B cell (primary cell): ENCODE results near the gene SCN10A. TPM values are rescaled to one million over a fixed set of nuclear protein-coding genes. Genes with fewer than 3 reads are reported as not detected.

Experiments
- ATAC-seq: fragments of 200-7000 bp; cut with Tn5 transposase; one replicate; pipeline ENCODE4 v1.10.0; 2021; ENCODE audit warnings: low read depth, mild to moderate bottlenecking, moderate number of reproducible peaks, moderate library complexity
- CTCF ChIA-PET: fragments of 350-600 bp; sonication (Branson Sonifier 250); formaldehyde crosslinking; loops from one replicate; lab custom pipeline; 2021; ENCODE audit warnings: antibody characterized with exemption, inconsistent platforms; lab: Charles Lee
- POLR2A ChIA-PET: fragments of 350-600 bp; sonication (Branson Sonifier 250); formaldehyde crosslinking; loops from one replicate; lab custom pipeline; 2021; ENCODE audit warnings: antibody characterized with exemption; lab: Charles Lee
- DNase-seq: peaks from one replicate; pipeline ENCODE4 v3.0.0; 2013
- H2AFZ ChIP-seq: 2 replicates; pipeline ENCODE4 v1.6.1; 2012; ENCODE audit warnings: mild to moderate bottlenecking, low read depth, low read length; ENCODE audit not compliant: insufficient read depth, poor library complexity, severe bottlenecking
- H3K27ac ChIP-seq, 2 donors: 1 replicate in 1 of 2; 2 replicates in 1 of 2; pipeline ENCODE4 v1.5.1; 2012 to 2013; ENCODE audit warnings: low read length in 2 of 2, mild to moderate bottlenecking in 2 of 2, moderate library complexity in 1 of 2
- H3K27me3 ChIP-seq, 4 experiments: fragments of 200-600 bp in 1 of 4; sonication (generic) in 1 of 4; replicated peaks in 1 of 4; 1 replicate in 2 of 4; 2 replicates in 2 of 4; pipeline versions ENCODE4 v1.6.1 to v1.7.0; 2013 to 2016; ENCODE audit warnings: low read length in 3 of 4, mild to moderate bottlenecking in 2 of 4, mixed read lengths in 1 of 4, moderate library complexity in 1 of 4; ENCODE audit not compliant: insufficient read depth in 4 of 4, control insufficient read depth in 3 of 4; ENCODE audit errors: control extremely low read depth in 1 of 4
- H3K36me3 ChIP-seq, 2 experiments: replicated peaks in 1 of 2; 1 replicate in 1 of 2; 2 replicates in 1 of 2; pipeline versions ENCODE4 v1.6.1 to v1.7.1; 2013; ENCODE audit warnings: low read length in 1 of 2; ENCODE audit not compliant: insufficient read depth in 2 of 2, control insufficient read depth in 1 of 2; ENCODE audit errors: control extremely low read depth in 1 of 2, extremely low read depth in 1 of 2
- H3K4me1 ChIP-seq, 2 donors: fragments of 200-600 bp in 1 of 2; sonication (generic) in 1 of 2; 1 replicate in 1 of 2; 2 replicates in 1 of 2; pipeline versions ENCODE4 v1.5.1 to v1.6.1; 2013 to 2017; ENCODE audit warnings: low read length in 2 of 2; ENCODE audit not compliant: control insufficient read depth in 2 of 2, insufficient read depth in 2 of 2
- H3K4me2 ChIP-seq: replicated peaks from 2 replicates; pipeline ENCODE3; 2012; ENCODE audit warnings: mild to moderate bottlenecking, low read depth, low read length; ENCODE audit not compliant: poor library complexity, severe bottlenecking
- H3K4me3 ChIP-seq, 5 experiments: fragments of 200-600 bp in 1 of 5; sonication (generic) in 1 of 5; 1 replicate in 3 of 5; 2 replicates in 2 of 5; pipeline versions ENCODE4 v1.5.1 to v1.7.0; 2011 to 2016; ENCODE audit warnings: low read length in 4 of 5, mild to moderate bottlenecking in 4 of 5, low read depth in 2 of 5, control low read depth in 1 of 5, moderate library complexity in 1 of 5; ENCODE audit not compliant: insufficient read depth in 1 of 5; ENCODE audit errors: control extremely low read depth in 1 of 5, extremely low read depth in 1 of 5
- H3K79me2 ChIP-seq: fragments of 200-600 bp; sonication (generic); one replicate; pipeline ENCODE4 v1.6.0; 2016; ENCODE audit warnings: low read length; ENCODE audit not compliant: control insufficient read depth, insufficient read depth
- H3K9ac ChIP-seq: fragments of 200-600 bp; sonication (generic); 2 replicates; pipeline ENCODE4 v1.6.1; 2017; ENCODE audit warnings: mild to moderate bottlenecking, low read length, moderate library complexity
- H3K9me3 ChIP-seq, 3 donors: one replicate each; pipeline versions ENCODE4 v1.6.1 to v1.7.1; 2013; ENCODE audit warnings: low read length in 2 of 3; ENCODE audit not compliant: control insufficient read depth in 2 of 3, insufficient read depth in 1 of 3; ENCODE audit errors: control extremely low read depth in 1 of 3
- H4K20me1 ChIP-seq: 2 replicates; pipeline ENCODE4 v1.6.0; 2012; ENCODE audit warnings: mild to moderate bottlenecking, low read length; ENCODE audit not compliant: insufficient read depth, control insufficient read depth, poor library complexity, severe bottlenecking
- H3K27ac Mint-ChIP-seq: one replicate; pipeline ENCODE4 v1.8.0; 2021; ENCODE audit warnings: mixed read lengths
- H3K27me3 Mint-ChIP-seq: one replicate; pipeline ENCODE4 v1.8.0; 2021; ENCODE audit warnings: mixed read lengths
- H3K4me1 Mint-ChIP-seq: one replicate; pipeline ENCODE4 v1.8.0; 2021; ENCODE audit warnings: mixed read lengths
- H3K4me3 Mint-ChIP-seq: one replicate; pipeline ENCODE4 v1.8.0; 2021; ENCODE audit warnings: mixed read lengths
- H3K9me3 Mint-ChIP-seq: one replicate; pipeline ENCODE4 v1.8.0; 2022; ENCODE audit warnings: mixed read lengths; ENCODE audit not compliant: insufficient read depth
- CTCF ChIP-seq: fragments of 200-600 bp; IDR thresholded peaks from one replicate; pipeline ENCODE4 v1.8.0; 2022; ENCODE audit warnings: antibody characterized with exemption, mild to moderate bottlenecking
- EZH2 ChIP-seq: IDR thresholded peaks from 2 replicates; pipeline ENCODE4 v1.6.1; 2012; ENCODE audit warnings: borderline replicate concordance, low read depth, mild to moderate bottlenecking, moderate library complexity, low read length; ENCODE audit not compliant: insufficient read depth, poor library complexity, severe bottlenecking
- WGBS: methylation state at CpG from one replicate; pipeline ENCODE4 v1.1.5; 2013; ENCODE audit warnings: missing lambda C conversion rate; ENCODE audit not compliant: insufficient coverage; 5-methylcytosine and 5-hydroxymethylcytosine counted together
- intact Hi-C: fragments of 100-400 bp; cut with micrococcal nuclease; formaldehyde crosslinking; loops from one replicate; pipeline ENCODE4 v1.10.0; 2022
- polyA plus RNA-seq: library from polyadenylated mRNA; depleted of rRNA; stranded (reverse); fragments of >200 nt; gene quantifications from 2 replicates; pipeline ENCODE4 v1.2.3, GENCODE V29; 2012
- total RNA-seq, 2 donors: library from RNA; stranded (reverse); fragments of 120-200 nt in 1 of 2; gene quantifications; 1 replicate in 1 of 2; 2 replicates in 1 of 2; pipeline versions ENCODE4 v1.2.3 to v1.2.4, GENCODE V29; 2013 to 2022

SCN10A gene
- total and polyA plus RNA-seq, 2 donors (not counting 1 experiment from before 2014, with no cell fraction given), result not detected

GRCh38 chr3:38648024-38648658 is 167.9 kb downstream of the SCN10A start:
- intact Hi-C loops, result no loop called here
- Mint-ChIP-seq H3K4me1 (peaks cover 6% of the 10 kb centered on the region), H3K4me3 (peak overlapping the region; percentile 79), H3K9me3 (peaks cover 3% of the 10 kb centered on the region), H3K27me3 (peaks cover 22% of the 10 kb centered on the region), H3K27ac (no peak overlapping the region)
- Histone ChIP-seq H3K27ac (no peak overlapping the region), H3K79me2 (no peaks in the 10 kb centered on the region), H3K27me3 (peaks cover 0 to 51% (median 22%) of the 10 kb centered on the region in 4 experiments), H3K4me1 (peaks cover 13% of the 10 kb centered on the region in 2 donors), H4K20me1 (no peaks in the 10 kb centered on the region), H2AFZ (no peak overlapping the region), H3K4me3 (no peak overlapping the region), H3K9me3 (peaks cover 0 to 18% (median 0%) of the 10 kb centered on the region in 3 donors), H3K4me2 (peak overlapping the region; percentile 77), H3K36me3 (no peaks in the 10 kb centered on the region), H3K9ac (no peak overlapping the region)
- 92% methylated on average over 7 of the region's 7 CpGs for WGBS
- CTCF ChIA-PET, result interaction anchor here (1.8 kb wide), 1 partner anchor 14 kb away, joined by 4 read pairs; no protein-coding TSS in a partner anchor
- no peak for DNase-seq
- ATAC-seq, result no peak
- POLR2A ChIA-PET, result interaction anchor here (0.6 kb wide), 1 partner anchor 138 kb away, joined by 3 read pairs; no protein-coding TSS in a partner anchor
- TF ChIP-seq EZH2 (no peak), CTCF (no peak)
